ENCODE measurements around the gene SIX1. TPM values are rescaled to one million over a fixed set of nuclear protein-coding genes. Genes with fewer than 3 reads are reported as not detected.

Gene SIX1
- polyA plus RNA-seq, 2 of the 4 experiments (the other 2 are of a cell fraction) = 4.4 to 7.2 TPM

DNA sequence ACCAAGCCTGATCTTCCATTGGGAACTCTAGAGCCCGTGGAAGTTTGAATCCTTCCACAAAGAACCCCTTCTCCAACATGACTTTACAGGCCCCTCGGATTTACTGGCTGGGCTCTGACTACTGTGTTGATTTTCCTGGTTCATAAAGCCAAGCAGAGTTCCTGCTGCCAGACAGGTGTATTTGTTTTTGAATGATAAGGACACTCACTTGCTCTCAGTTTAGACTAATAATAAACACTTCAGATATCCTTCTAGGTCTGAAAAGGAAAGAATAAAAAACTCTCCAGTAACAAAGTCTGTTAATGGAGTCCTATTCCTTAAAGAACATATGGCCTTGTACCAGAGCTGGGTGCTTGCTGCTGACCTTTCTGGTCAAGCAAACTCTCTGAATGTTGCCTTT is 31.0 kb downstream of the SIX1 start:
- FAIRE-seq (no peak), DNase-seq (ENCODE audit: low read depth in 1 of 2, low spot score in 1 of 2) (no peak), ATAC-seq (no peak)
- WGBS (ENCODE audit: missing lambda C conversion rate) = 29% methylated on average over 2 of the region's 2 CpGs
- H3K4me3 ChIP-seq = no peak overlapping the region
- ChIA-PET CTCF (interaction anchor here (0.6 kb wide), 2 partner anchors 104 to 261 kb away, joined by 3 read pairs; no protein-coding TSS in a partner anchor), POLR2A (no interaction called here)
- no peak overlapping the region for H3K4me2 ChIP-seq
- H3K4me1 ChIP-seq = no peaks in the 10 kb centered on the region
- H3K9me3 ChIP-seq = no peaks in the 10 kb centered on the region
- H3K27ac ChIP-seq = no peak overlapping the region
- TF ChIP-seq RARB (CRISPR knock-in tag; IDR thresholded peaks at IDR 0.05) = no peak
- TF ChIP-seq FOSB (CRISPR knock-in tag; IDR thresholded peaks at IDR 0.05) = no peak
- no peak for TF ChIP-seq BHLHE40 (IDR thresholded peaks at IDR 0.05; ENCODE audit: low read depth, low read length)
- TF ChIP-seq, protein P1, sequence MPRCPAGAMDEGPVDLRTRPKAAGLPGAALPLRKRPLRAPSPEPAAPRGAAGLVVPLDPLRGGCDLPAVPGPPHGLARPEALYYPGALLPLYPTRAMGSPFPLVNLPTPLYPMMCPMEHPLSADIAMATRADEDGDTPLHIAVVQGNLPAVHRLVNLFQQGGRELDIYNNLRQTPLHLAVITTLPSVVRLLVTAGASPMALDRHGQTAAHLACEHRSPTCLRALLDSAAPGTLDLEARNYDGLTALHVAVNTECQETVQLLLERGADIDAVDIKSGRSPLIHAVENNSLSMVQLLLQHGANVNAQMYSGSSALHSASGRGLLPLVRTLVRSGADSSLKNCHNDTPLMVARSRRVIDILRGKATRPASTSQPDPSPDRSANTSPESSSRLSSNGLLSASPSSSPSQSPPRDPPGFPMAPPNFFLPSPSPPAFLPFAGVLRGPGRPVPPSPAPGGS (IDR thresholded peaks at IDR 0.05) = no peak
- TF ChIP-seq, protein P2, sequence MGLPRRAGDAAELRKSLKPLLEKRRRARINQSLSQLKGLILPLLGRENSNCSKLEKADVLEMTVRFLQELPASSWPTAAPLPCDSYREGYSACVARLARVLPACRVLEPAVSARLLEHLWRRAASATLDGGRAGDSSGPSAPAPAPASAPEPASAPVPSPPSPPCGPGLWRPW (IDR thresholded peaks at IDR 0.05) = no peak
- TF ChIP-seq, protein P3, sequence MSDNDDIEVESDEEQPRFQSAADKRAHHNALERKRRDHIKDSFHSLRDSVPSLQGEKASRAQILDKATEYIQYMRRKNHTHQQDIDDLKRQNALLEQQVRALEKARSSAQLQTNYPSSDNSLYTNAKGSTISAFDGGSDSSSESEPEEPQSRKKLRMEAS (IDR thresholded peaks at IDR 0.05) = no peak
- TF ChIP-seq CEBPB (IDR thresholded peaks at IDR 0.05) = no peak
- no peak for TF ChIP-seq JUNB (IDR thresholded peaks at IDR 0.05)
- TF ChIP-seq, protein P4, sequence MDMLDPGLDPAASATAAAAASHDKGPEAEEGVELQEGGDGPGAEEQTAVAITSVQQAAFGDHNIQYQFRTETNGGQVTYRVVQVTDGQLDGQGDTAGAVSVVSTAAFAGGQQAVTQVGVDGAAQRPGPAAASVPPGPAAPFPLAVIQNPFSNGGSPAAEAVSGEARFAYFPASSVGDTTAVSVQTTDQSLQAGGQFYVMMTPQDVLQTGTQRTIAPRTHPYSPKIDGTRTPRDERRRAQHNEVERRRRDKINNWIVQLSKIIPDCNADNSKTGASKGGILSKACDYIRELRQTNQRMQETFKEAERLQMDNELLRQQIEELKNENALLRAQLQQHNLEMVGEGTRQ (IDR thresholded peaks at IDR 0.05) = no peak
- TF ChIP-seq HDAC2 (IDR thresholded peaks at IDR 0.05) = no peak
- TF ChIP-seq ZFP36 (IDR thresholded peaks at IDR 0.05; ENCODE audit: borderline replicate concordance, partially characterized antibody) = no peak

DNA sequence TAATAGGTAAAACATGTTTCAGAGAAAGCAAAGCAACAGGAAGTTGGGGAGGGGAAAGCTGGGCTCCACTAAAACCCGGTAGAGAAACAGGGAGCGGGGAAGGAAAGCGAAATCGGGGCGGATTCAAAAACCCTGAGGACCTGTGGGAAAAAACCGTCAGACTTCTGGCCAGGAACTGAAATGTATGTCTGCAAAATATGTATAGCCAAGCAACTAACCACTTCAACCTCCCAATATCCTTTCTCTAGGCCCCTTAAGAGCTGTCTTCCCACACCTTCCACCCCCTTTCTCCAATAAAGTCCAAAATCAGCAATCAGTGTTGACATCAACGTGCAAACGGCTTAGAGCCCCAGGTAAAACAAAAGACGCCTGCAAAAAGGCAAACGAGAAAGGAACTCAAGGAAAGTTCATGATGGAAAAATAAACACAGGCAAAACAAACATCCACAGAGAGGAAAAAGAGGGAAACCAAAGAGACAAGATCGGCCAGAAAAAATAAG is 32.8 kb downstream of the SIX1 start:
- no peak for FAIRE-seq
- no peak overlapping the region for H3K4me2 ChIP-seq
- H3K4me3 ChIP-seq = no peak overlapping the region
- 50% methylated on average over 11 of the region's 11 CpGs for WGBS (ENCODE audit: missing lambda C conversion rate)
- no peak overlapping the region for H3K27ac ChIP-seq
- TF ChIP-seq CEBPB (IDR thresholded peaks at IDR 0.05) = no peak
- TF ChIP-seq EHMT2 (IDR thresholded peaks at IDR 0.05; ENCODE audit: low read depth) = no peak
- no peak for TF ChIP-seq RAD21 (conservative IDR thresholded peaks at IDR 0.05 in 1 of 2, IDR thresholded peaks at IDR 0.05 in 1 of 2)
- TF ChIP-seq NPAS2 (CRISPR knock-in tag; IDR thresholded peaks at IDR 0.05; ENCODE audit: borderline replicate concordance) = no peak
- TF ChIP-seq GATA3 (IDR thresholded peaks at IDR 0.05; ENCODE audit: borderline replicate concordance) = no peak
- no peak for TF ChIP-seq CBX2 (IDR thresholded peaks at IDR 0.05; ENCODE audit: borderline replicate concordance, low read depth)
- TF ChIP-seq HDAC2 (IDR thresholded peaks at IDR 0.05) = no peak
- TF ChIP-seq, protein P2 (IDR thresholded peaks at IDR 0.05) = no peak
- no peak for TF ChIP-seq JUNB (IDR thresholded peaks at IDR 0.05)
- TF ChIP-seq, protein P3 (IDR thresholded peaks at IDR 0.05) = no peak
- TF ChIP-seq, protein P5, sequence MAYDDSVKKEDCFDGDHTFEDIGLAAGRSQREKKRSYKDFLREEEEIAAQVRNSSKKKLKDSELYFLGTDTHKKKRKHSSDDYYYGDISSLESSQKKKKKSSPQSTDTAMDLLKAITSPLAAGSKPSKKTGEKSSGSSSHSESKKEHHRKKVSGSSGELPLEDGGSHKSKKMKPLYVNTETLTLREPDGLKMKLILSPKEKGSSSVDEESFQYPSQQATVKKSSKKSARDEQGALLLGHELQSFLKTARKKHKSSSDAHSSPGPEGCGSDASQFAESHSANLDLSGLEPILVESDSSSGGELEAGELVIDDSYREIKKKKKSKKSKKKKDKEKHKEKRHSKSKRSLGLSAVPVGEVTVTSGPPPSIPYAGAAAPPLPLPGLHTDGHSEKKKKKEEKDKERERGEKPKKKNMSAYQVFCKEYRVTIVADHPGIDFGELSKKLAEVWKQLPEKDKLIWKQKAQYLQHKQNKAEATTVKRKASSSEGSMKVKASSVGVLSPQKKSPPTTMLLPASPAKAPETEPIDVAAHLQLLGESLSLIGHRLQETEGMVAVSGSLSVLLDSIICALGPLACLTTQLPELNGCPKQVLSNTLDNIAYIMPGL (CRISPR knock-in tag; IDR thresholded peaks at IDR 0.05; ENCODE audit: borderline replicate concordance) = no peak
- TF ChIP-seq TFCP2L1 (CRISPR knock-in tag; IDR thresholded peaks at IDR 0.05) = no peak
- no peak for TF ChIP-seq FOSL2 (IDR thresholded peaks at IDR 0.05)
- TF ChIP-seq FOSL2 (CRISPR knock-in tag; IDR thresholded peaks at IDR 0.05) = no peak
- TF ChIP-seq CHD4 (IDR thresholded peaks at IDR 0.05; ENCODE audit: borderline replicate concordance) = no peak
- TF ChIP-seq EP300 (IDR thresholded peaks at IDR 0.05) = no peak
- TF ChIP-seq, protein P1 (IDR thresholded peaks at IDR 0.05) = no peak
- TF ChIP-seq NFE2L2 (conservative IDR thresholded peaks at IDR 0.05; ENCODE audit: low read length) = no peak
- TF ChIP-seq JUN (IDR thresholded peaks at IDR 0.05) = no peak
- POLR2A ChIA-PET = no interaction called here
- CTCF ChIA-PET = no interaction called here
- H3K9me3 ChIP-seq = no peaks in the 10 kb centered on the region
- H3K4me1 ChIP-seq = no peaks in the 10 kb centered on the region
- no peak for DNase-seq (ENCODE audit: low read depth in 1 of 2, low spot score in 1 of 2)
- no peak for ATAC-seq

Data from A549 (cell line).